HCT116 (cell line): ENCODE results near the gene NOS2. TPM values are rescaled to one million over a fixed set of nuclear protein-coding genes. Genes with fewer than 3 reads are reported as not detected.
"Not testable (repeated sequence)": the region's sequence is repeated elsewhere in the genome, so short reads cannot be mapped to it uniquely, and the experiment has no call there.

Source experiments
- ATAC-seq: fragments of 200-7000 bp; cut with Tn5 transposase; 2 replicates; pipeline ENCODE4 v1.9.1; 2020; ENCODE audit warnings: mild to moderate bottlenecking, moderate library complexity
- BruUV-seq: library from RNA; stranded (reverse); fragments of 400-500 nt; replicated peaks from 2 replicates; lab custom pipeline; 2021; lab: Mats Ljungman, UMichigan
- CTCF ChIA-PET: fragments of 300-600 bp; sonication (Branson Sonifier 250); formaldehyde crosslinking; loops from one replicate; lab custom pipeline; 2021; ENCODE audit warnings: antibody characterized with exemption; lab: Charles Lee
- POLR2A ChIA-PET: fragments of 300-600, 350-600 bp; sonication (Branson Sonifier 250); formaldehyde crosslinking; loops from one replicate; lab custom pipeline; 2021; ENCODE audit warnings: antibody characterized with exemption; lab: Charles Lee
- RAD21 ChIA-PET, 2 experiments: fragments of 300-600 bp; sonication (Branson Sonifier 250); formaldehyde crosslinking; loops; one replicate each; lab custom pipeline; 2023; ENCODE audit warnings: low total read pairs in 2 of 2; ENCODE audit not compliant: uncharacterized antibody in 2 of 2, unreplicated experiment in 2 of 2, low non-redundant PET in 1 of 2; lab: Charles Lee
- DNase-seq: peaks from one replicate; pipeline ENCODE4 v3.0.0-alpha.2; 2010; ENCODE audit warnings: low read depth, low spot score
- H2AFZ ChIP-seq: fragments of 200-600 bp; shearing (Covaris generic), sonication (generic); 2 replicates; pipeline ENCODE4 v1.6.1; 2017; ENCODE audit warnings: low read depth, mixed run types, mixed read lengths, antibody characterized with exemption, low read length; ENCODE audit not compliant: poor library complexity, severe bottlenecking
- H3K27ac ChIP-seq: 2 replicates; pipeline ENCODE4 v1.5.1; 2012; ENCODE audit warnings: low read depth, low read length
- H3K27me3 ChIP-seq: fragments of 200-600 bp; sonication (generic); 2 replicates; pipeline ENCODE4 v1.6.1; 2016; ENCODE audit warnings: mixed run types, low read length, mixed read lengths; ENCODE audit not compliant: insufficient read depth
- H3K36me3 ChIP-seq, 2 experiments: fragments of 200-500 bp in 1 of 2; fragments of 200-600 bp in 1 of 2; sonication (Bioruptor generic) in 1 of 2; sonication (generic) in 1 of 2; 2 replicates each; pipeline versions ENCODE4 v1.5.1 to v1.6.1; 2014 to 2016; ENCODE audit warnings: low read length in 2 of 2, inconsistent platforms in 1 of 2, mixed read lengths in 1 of 2, mixed run types in 1 of 2; ENCODE audit not compliant: insufficient read depth in 2 of 2, control insufficient read depth in 1 of 2
- H3K4me1 ChIP-seq, 2 experiments: fragments of 200-600 bp in 1 of 2; sonication (generic) in 1 of 2; 2 replicates each; pipeline versions ENCODE4 v1.5.1 to v1.6.1; 2012 to 2017; ENCODE audit warnings: low read length in 2 of 2, inconsistent platforms in 1 of 2, mild to moderate bottlenecking in 1 of 2, mixed read lengths in 1 of 2, mixed run types in 1 of 2, moderate library complexity in 1 of 2; ENCODE audit not compliant: insufficient read depth in 2 of 2, control insufficient read depth in 1 of 2
- H3K4me2 ChIP-seq: fragments of 200-600 bp; sonication (generic); 2 replicates; pipeline ENCODE4 v1.6.1; 2017; ENCODE audit warnings: mixed run types, low read length, mixed read lengths
- H3K4me3 ChIP-seq, 2 experiments: fragments of 200-600 bp in 1 of 2; sonication (generic) in 1 of 2; replicated peaks in 1 of 2; 2 replicates each; pipeline ENCODE4 v1.5.1; 2011 to 2016; ENCODE audit warnings: low read length in 2 of 2, control low read depth in 1 of 2, low read depth in 1 of 2, mild to moderate bottlenecking in 1 of 2, mixed read lengths in 1 of 2, mixed run types in 1 of 2
- H3K79me2 ChIP-seq: fragments of 200-600 bp; sonication (generic); 2 replicates; pipeline ENCODE4 v1.6.1; 2017; ENCODE audit warnings: mild to moderate bottlenecking, mixed run types, low read length, moderate library complexity, mixed read lengths; ENCODE audit not compliant: insufficient read depth
- H3K9ac ChIP-seq: fragments of 200-600 bp; sonication (generic); 2 replicates; pipeline ENCODE4 v1.6.1; 2016; ENCODE audit warnings: low read length, mixed read lengths
- H3K9me2 ChIP-seq: fragments of 200-600 bp; sonication (generic), shearing (Covaris generic); 2 replicates; pipeline ENCODE4 v1.6.1; 2017; ENCODE audit warnings: mixed run types, mild to moderate bottlenecking, moderate library complexity; ENCODE audit not compliant: insufficient read depth
- H3K9me3 ChIP-seq, 2 experiments: fragments of 200-500 bp in 1 of 2; fragments of 200-600 bp in 1 of 2; sonication (Bioruptor generic) in 1 of 2; sonication (generic) in 1 of 2; 2 replicates each; pipeline ENCODE4 v1.6.1; 2014 to 2017; ENCODE audit warnings: low read length in 2 of 2, mixed read lengths in 2 of 2, inconsistent platforms in 1 of 2, low read depth in 1 of 2, mild to moderate bottlenecking in 1 of 2, mixed run types in 1 of 2, moderate library complexity in 1 of 2; ENCODE audit not compliant: control insufficient read depth in 1 of 2, insufficient read depth in 1 of 2
- H4K20me1 ChIP-seq: fragments of 200-600 bp; sonication (generic), shearing (Covaris generic); 2 replicates; pipeline ENCODE4 v1.6.1; 2017; ENCODE audit warnings: mixed run types, mild to moderate bottlenecking, moderate library complexity; ENCODE audit not compliant: insufficient read depth
- MAX ChIP-seq: IDR thresholded peaks from 2 replicates; pipeline ENCODE4 v1.6.1; 2012
- POLR2A ChIP-seq: IDR thresholded peaks from 2 replicates; pipeline ENCODE4 v1.7.0; 2011; ENCODE audit warnings: borderline replicate concordance; ENCODE audit not compliant: insufficient read depth, insufficient read length; ENCODE audit errors: extremely low read depth
- POLR2AphosphoS5 ChIP-seq: IDR thresholded peaks from 2 replicates; pipeline ENCODE4 v1.6.1; 2011; ENCODE audit warnings: mild to moderate bottlenecking, low read depth, low read length, moderate library complexity
- RAD21 ChIP-seq: IDR thresholded peaks from 2 replicates; pipeline ENCODE4 v1.6.1; 2012; ENCODE audit warnings: low read depth, mild to moderate bottlenecking
- SRF ChIP-seq: IDR thresholded peaks from 2 replicates; pipeline ENCODE4 v1.6.1; 2012; ENCODE audit warnings: low read depth
- YY1 ChIP-seq: IDR thresholded peaks from 2 replicates; pipeline ENCODE4 v1.6.1; 2011; ENCODE audit warnings: low read length, low read depth, moderate library complexity, mild to moderate bottlenecking; ENCODE audit not compliant: insufficient replicate concordance; ENCODE audit errors: extremely low read depth
- ZBTB33 ChIP-seq: IDR thresholded peaks from 2 replicates; pipeline ENCODE4 v1.6.1; 2011; ENCODE audit warnings: mild to moderate bottlenecking, low read length, moderate library complexity; ENCODE audit not compliant: insufficient replicate concordance; ENCODE audit errors: extremely low read depth
- ZNF274 ChIP-seq: fragments of 200-500 bp; sonication (Bioruptor generic); IDR thresholded peaks from 2 replicates; pipeline ENCODE4 v1.6.1; 2014; ENCODE audit warnings: mild to moderate bottlenecking, low read depth, low read length, inconsistent platforms
- intact Hi-C: fragments of 100-400 bp; cut with micrococcal nuclease; formaldehyde crosslinking; loops from 2 replicates; pipeline ENCODE4 v1.10.0; 2022
- total RNA-seq: library from RNA; stranded (reverse); gene quantifications from one replicate; pipeline ENCODE4 v1.2.1, GENCODE V29; 2021; ENCODE audit not compliant: unreplicated experiment
- TF ChIP-seq, protein P1 (sequence below), 3 experiments: fragments of 200-600 bp in 1 of 3; sonication (generic) in 1 of 3; IDR thresholded peaks in 2 of 3; conservative IDR thresholded peaks in 1 of 3; 2 replicates each; pipeline ENCODE4 v1.5.1; 2012 to 2017; ENCODE audit warnings: low read depth in 2 of 3, low read length in 2 of 3, antibody characterized with exemption in 1 of 3, borderline replicate concordance in 1 of 3, control low read depth in 1 of 3, mild to moderate bottlenecking in 1 of 3, mixed read lengths in 1 of 3, mixed run types in 1 of 3, moderate library complexity in 1 of 3; ENCODE audit not compliant: insufficient read depth in 1 of 3

The NOS2 gene
- total RNA-seq, 1 experiment from 2014 or later = 0.07 TPM

GRCh38 chr17:27838607-27839006 is 38.3 kb upstream of the NOS2 start:
- not testable (repeated sequence) for ATAC-seq

DNA sequence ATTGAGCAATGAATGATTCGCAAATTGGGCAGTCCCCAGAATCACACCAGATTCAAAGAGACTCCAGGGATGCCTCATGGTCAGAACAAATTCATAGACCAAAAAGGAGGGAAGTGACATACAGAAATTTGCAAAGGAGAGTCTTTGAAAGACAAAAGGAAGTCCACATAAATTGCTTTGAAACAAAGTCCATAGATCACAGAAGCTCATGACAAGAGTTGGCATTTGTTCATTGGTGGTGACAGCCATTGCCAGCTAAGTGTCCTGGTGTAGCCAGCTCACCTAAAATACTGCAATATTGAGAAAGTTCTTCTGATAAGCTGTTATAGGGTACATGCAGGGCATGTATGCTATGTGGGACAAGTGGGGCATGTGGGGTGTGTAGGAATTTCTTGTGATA is 37.4 kb upstream of the NOS2 start:
- H3K27ac ChIP-seq, H3K27me3 ChIP-seq, H3K4me1 ChIP-seq, DNase-seq, H3K9me2 ChIP-seq, POLR2A ChIA-PET, H3K9me3 ChIP-seq, ATAC-seq, H3K9ac ChIP-seq, H3K36me3 ChIP-seq, RAD21 ChIA-PET, H3K4me2 ChIP-seq, intact Hi-C loops, BruUV-seq, CTCF ChIA-PET, H3K79me2 ChIP-seq, H4K20me1 ChIP-seq, H2AFZ ChIP-seq, H3K4me3 ChIP-seq: not testable (repeated sequence)

More at GRCh38 chr17:27838607-27839006, 38.3 kb upstream of the NOS2 start:
- H3K4me1 ChIP-seq, RAD21 ChIA-PET, H3K4me3 ChIP-seq, H4K20me1 ChIP-seq, H3K27ac ChIP-seq, H2AFZ ChIP-seq, intact Hi-C loops, BruUV-seq, H3K9me2 ChIP-seq, H3K79me2 ChIP-seq, H3K9me3 ChIP-seq, H3K4me2 ChIP-seq, CTCF ChIA-PET, H3K27me3 ChIP-seq, H3K36me3 ChIP-seq, DNase-seq, H3K9ac ChIP-seq, POLR2A ChIA-PET: not testable (repeated sequence)

DNA sequence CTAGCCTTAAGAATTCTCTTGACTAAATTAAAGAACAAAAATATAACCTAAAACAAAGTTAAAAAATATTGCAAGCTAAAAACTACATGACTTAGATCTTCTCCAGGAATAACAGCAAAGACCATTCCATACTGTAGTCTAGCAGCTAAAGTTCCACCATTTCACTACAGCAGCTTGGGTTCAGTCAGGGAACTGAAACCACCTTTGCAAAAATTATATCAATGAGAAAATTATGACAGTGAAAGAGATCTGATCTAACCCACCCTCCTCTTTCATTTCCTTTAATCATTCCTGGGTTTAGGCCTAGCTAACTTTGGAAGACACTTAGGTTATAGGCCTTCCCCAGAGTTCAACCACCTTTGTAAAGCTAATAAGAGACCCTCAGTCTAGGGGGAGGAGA is 36.3 kb upstream of the NOS2 start:
- no peak for ATAC-seq
- no peaks in the 10 kb centered on the region for H3K79me2 ChIP-seq
- ChIA-PET CTCF (no interaction called here), RAD21 (no interaction called here), POLR2A (no interaction called here)
- H4K20me1 ChIP-seq = no peaks in the 10 kb centered on the region
- H3K9me3 ChIP-seq = no peaks in the 10 kb centered on the region
- no TSS peak for BruUV-seq
- H3K27me3 ChIP-seq = no peaks in the 10 kb centered on the region
- no peaks in the 10 kb centered on the region for H3K36me3 ChIP-seq
- no peak for DNase-seq
- intact Hi-C loops = no loop called here
- no peak overlapping the region for H3K4me3 ChIP-seq
- H3K4me1 ChIP-seq = no peaks in the 10 kb centered on the region
- no peak overlapping the region for H3K9ac ChIP-seq
- no peak overlapping the region for H2AFZ ChIP-seq
- H3K9me2 ChIP-seq = no peaks in the 10 kb centered on the region
- no peak overlapping the region for H3K27ac ChIP-seq
- H3K4me2 ChIP-seq = no peak overlapping the region
- TF ChIP-seq MAX (no peak), SRF (no peak), POLR2AphosphoS5 (no peak), ZBTB33 (no peak), YY1 (no peak), RAD21 (no peak), POLR2A (no peak), ZNF274 (no peak)
- TF ChIP-seq, protein P1, sequence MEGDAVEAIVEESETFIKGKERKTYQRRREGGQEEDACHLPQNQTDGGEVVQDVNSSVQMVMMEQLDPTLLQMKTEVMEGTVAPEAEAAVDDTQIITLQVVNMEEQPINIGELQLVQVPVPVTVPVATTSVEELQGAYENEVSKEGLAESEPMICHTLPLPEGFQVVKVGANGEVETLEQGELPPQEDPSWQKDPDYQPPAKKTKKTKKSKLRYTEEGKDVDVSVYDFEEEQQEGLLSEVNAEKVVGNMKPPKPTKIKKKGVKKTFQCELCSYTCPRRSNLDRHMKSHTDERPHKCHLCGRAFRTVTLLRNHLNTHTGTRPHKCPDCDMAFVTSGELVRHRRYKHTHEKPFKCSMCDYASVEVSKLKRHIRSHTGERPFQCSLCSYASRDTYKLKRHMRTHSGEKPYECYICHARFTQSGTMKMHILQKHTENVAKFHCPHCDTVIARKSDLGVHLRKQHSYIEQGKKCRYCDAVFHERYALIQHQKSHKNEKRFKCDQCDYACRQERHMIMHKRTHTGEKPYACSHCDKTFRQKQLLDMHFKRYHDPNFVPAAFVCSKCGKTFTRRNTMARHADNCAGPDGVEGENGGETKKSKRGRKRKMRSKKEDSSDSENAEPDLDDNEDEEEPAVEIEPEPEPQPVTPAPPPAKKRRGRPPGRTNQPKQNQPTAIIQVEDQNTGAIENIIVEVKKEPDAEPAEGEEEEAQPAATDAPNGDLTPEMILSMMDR (IDR thresholded peaks at IDR 0.05 in 2 of 3, conservative IDR thresholded peaks at IDR 0.05 in 1 of 3; ENCODE audit: borderline replicate concordance in 1 of 3, insufficient read depth in 1 of 3, low read depth in 2 of 3, low read length in 2 of 3) = no peak
